Measurements from ENCODE around the gene PFKFB3. TPM values are rescaled to one million over a fixed set of nuclear protein-coding genes. Genes with fewer than 3 reads are reported as not detected.
"Not testable (repeated sequence)": the region's sequence is repeated elsewhere in the genome, so short reads cannot be mapped to it uniquely, and the experiment has no call there.

PFKFB3 gene
- total RNA-seq, 1 donor from 2014 or later, result 9.9 TPM

GRCh38 chr10:6165221-6165725 is 37.5 kb upstream of the PFKFB3 start:
- Histone ChIP-seq H3K27ac (ENCODE audit: low read depth, low read length) (peak overlapping the region; percentile 100), H3K36me3 (ENCODE audit: control insufficient read depth in 3 of 3, insufficient read depth in 3 of 3, low read length in 3 of 3) (peaks cover 0 to 3% (median 2%) of the 10 kb centered on the region in 3 donors), H3K4me3 (ENCODE audit: low read length in 3 of 3) (peak overlapping the region in 2 of 3 donors; percentile 88 to 89), H3K4me1 (ENCODE audit: control insufficient read depth in 3 of 3, insufficient read depth in 3 of 3, low read length in 3 of 3) (peaks cover 23 to 52% (median 38%) of the 10 kb centered on the region in 3 donors), H3K9ac (ENCODE audit: low read depth in 1 of 3, low read length in 3 of 3) (peak overlapping the region in 2 of 3 donors; percentile 26 to 99), H3K27me3 (ENCODE audit: control insufficient read depth in 3 of 3, insufficient read depth in 3 of 3, low read length in 3 of 3) (no peaks in the 10 kb centered on the region), H3K9me3 (ENCODE audit: control insufficient read depth in 3 of 3, low read length in 3 of 3) (no peaks in the 10 kb centered on the region)

GRCh38 chr10:6165933-6166332 is 36.8 kb upstream of the PFKFB3 start:
- not testable (repeated sequence) for H3K36me3 ChIP-seq (ENCODE audit: control insufficient read depth in 3 of 3, insufficient read depth in 3 of 3, low read length in 3 of 3)
- peak overlapping the region; percentile 100 for H3K27ac ChIP-seq (ENCODE audit: low read depth, low read length)

GRCh38 chr10:6167456-6167855 is 35.3 kb upstream of the PFKFB3 start:
- Histone ChIP-seq H3K27me3 (ENCODE audit: control insufficient read depth in 3 of 3, insufficient read depth in 3 of 3, low read length in 3 of 3) (no peaks in the 10 kb centered on the region), H3K27ac (ENCODE audit: low read depth, low read length) (peak overlapping the region; percentile 14), H3K36me3 (ENCODE audit: control insufficient read depth in 3 of 3, insufficient read depth in 3 of 3, low read length in 3 of 3) (peaks cover 0 to 3% (median 2%) of the 10 kb centered on the region in 3 donors), H3K4me3 (ENCODE audit: low read length in 3 of 3) (no peak overlapping the region), H3K4me1 (ENCODE audit: control insufficient read depth in 3 of 3, insufficient read depth in 3 of 3, low read length in 3 of 3) (peaks cover 36 to 64% (median 56%) of the 10 kb centered on the region in 3 donors), H3K9me3 (ENCODE audit: control insufficient read depth in 3 of 3, low read length in 3 of 3) (no peaks in the 10 kb centered on the region), H3K9ac (ENCODE audit: low read depth in 1 of 3, low read length in 3 of 3) (no peak overlapping the region)

More at GRCh38 chr10:6165933-6166332, 36.8 kb upstream of the PFKFB3 start:
- H3K4me3 ChIP-seq (ENCODE audit: low read length in 3 of 3); H3K9me3 ChIP-seq (ENCODE audit: control insufficient read depth in 3 of 3, low read length in 3 of 3); H3K27me3 ChIP-seq (ENCODE audit: control insufficient read depth in 3 of 3, insufficient read depth in 3 of 3, low read length in 3 of 3): not testable (repeated sequence)
- Histone ChIP-seq H3K9ac (ENCODE audit: low read depth in 1 of 3, low read length in 3 of 3) (peak overlapping the region in 1 of 3 donors; percentile 99), H3K4me1 (ENCODE audit: control insufficient read depth in 3 of 3, insufficient read depth in 3 of 3, low read length in 3 of 3) (peaks cover 28 to 52% (median 44%) of the 10 kb centered on the region in 3 donors)

GRCh38 chr10:6168084-6168483 is 34.6 kb upstream of the PFKFB3 start:
- Histone ChIP-seq H3K9me3 (ENCODE audit: control insufficient read depth in 3 of 3, low read length in 3 of 3) (no peaks in the 10 kb centered on the region), H3K4me1 (ENCODE audit: control insufficient read depth in 3 of 3, insufficient read depth in 3 of 3, low read length in 3 of 3) (peaks cover 36 to 65% (median 56%) of the 10 kb centered on the region in 3 donors)

GRCh38 chr10:6170638-6171037 is 32.1 kb upstream of the PFKFB3 start:
- H3K27me3 ChIP-seq (ENCODE audit: control insufficient read depth in 3 of 3, insufficient read depth in 3 of 3, low read length in 3 of 3), result no peaks in the 10 kb centered on the region
- H3K36me3 ChIP-seq (ENCODE audit: control insufficient read depth in 3 of 3, insufficient read depth in 3 of 3, low read length in 3 of 3), result peaks cover 0 to 3% (median 2%) of the 10 kb centered on the region in 3 donors
- no peak overlapping the region for H3K9ac ChIP-seq (ENCODE audit: low read depth in 1 of 3, low read length in 3 of 3)
- no peak overlapping the region for H3K27ac ChIP-seq (ENCODE audit: low read depth, low read length)
- H3K4me3 ChIP-seq (ENCODE audit: low read length in 3 of 3), result no peak overlapping the region
- H3K9me3 ChIP-seq (ENCODE audit: control insufficient read depth in 3 of 3, low read length in 3 of 3), result no peaks in the 10 kb centered on the region
- H3K4me1 ChIP-seq (ENCODE audit: control insufficient read depth in 3 of 3, insufficient read depth in 3 of 3, low read length in 3 of 3), result peaks cover 47 to 76% (median 65%) of the 10 kb centered on the region in 3 donors

More at GRCh38 chr10:6168084-6168483, 34.6 kb upstream of the PFKFB3 start:
- Histone ChIP-seq H3K9ac (ENCODE audit: low read depth in 1 of 3, low read length in 3 of 3) (peak overlapping the region in 1 of 3 donors; percentile 41), H3K4me3 (ENCODE audit: low read length in 3 of 3) (no peak overlapping the region), H3K27me3 (ENCODE audit: control insufficient read depth in 3 of 3, insufficient read depth in 3 of 3, low read length in 3 of 3) (no peaks in the 10 kb centered on the region), H3K36me3 (ENCODE audit: control insufficient read depth in 3 of 3, insufficient read depth in 3 of 3, low read length in 3 of 3) (peaks cover 0 to 3% (median 2%) of the 10 kb centered on the region in 3 donors), H3K27ac (ENCODE audit: low read depth, low read length) (peak overlapping the region; percentile 14)

GRCh38 chr10:6171881-6172695 is 30.6 kb upstream of the PFKFB3 start:
- Histone ChIP-seq H3K27me3 (ENCODE audit: control insufficient read depth in 3 of 3, insufficient read depth in 3 of 3, low read length in 3 of 3) (no peaks in the 10 kb centered on the region), H3K4me1 (ENCODE audit: control insufficient read depth in 3 of 3, insufficient read depth in 3 of 3, low read length in 3 of 3) (peaks cover 60 to 83% (median 78%) of the 10 kb centered on the region in 3 donors), H3K9ac (ENCODE audit: low read depth in 1 of 3, low read length in 3 of 3) (peak overlapping the region; percentile 34 to 81 (median 59)), H3K27ac (ENCODE audit: low read depth, low read length) (peak overlapping the region; percentile 92), H3K36me3 (ENCODE audit: control insufficient read depth in 3 of 3, insufficient read depth in 3 of 3, low read length in 3 of 3) (peaks cover 0 to 2% (median 0%) of the 10 kb centered on the region in 3 donors), H3K4me3 (ENCODE audit: low read length in 3 of 3) (peak overlapping the region; percentile 55 to 66 (median 65)), H3K9me3 (ENCODE audit: control insufficient read depth in 3 of 3, low read length in 3 of 3) (no peaks in the 10 kb centered on the region)

GRCh38 chr10:6173203-6173602 is 29.5 kb upstream of the PFKFB3 start:
- Histone ChIP-seq H3K36me3 (ENCODE audit: control insufficient read depth in 3 of 3, insufficient read depth in 3 of 3, low read length in 3 of 3) (no peaks in the 10 kb centered on the region), H3K9ac (ENCODE audit: low read depth in 1 of 3, low read length in 3 of 3) (peak overlapping the region in 2 of 3 donors; percentile 57 to 79), H3K4me3 (ENCODE audit: low read length in 3 of 3) (peak overlapping the region in 1 of 3 donors; percentile 13), H3K27ac (ENCODE audit: low read depth, low read length) (peak overlapping the region; percentile 92), H3K9me3 (ENCODE audit: control insufficient read depth in 3 of 3, low read length in 3 of 3) (no peaks in the 10 kb centered on the region), H3K4me1 (ENCODE audit: control insufficient read depth in 3 of 3, insufficient read depth in 3 of 3, low read length in 3 of 3) (peaks cover 69 to 82% (median 81%) of the 10 kb centered on the region in 3 donors), H3K27me3 (ENCODE audit: control insufficient read depth in 3 of 3, insufficient read depth in 3 of 3, low read length in 3 of 3) (no peaks in the 10 kb centered on the region)

GRCh38 chr10:6174201-6174874 is 28.4 kb upstream of the PFKFB3 start:
- H3K27ac ChIP-seq (ENCODE audit: low read depth, low read length), result peak overlapping the region; percentile 92
- peaks cover 80 to 87% (median 85%) of the 10 kb centered on the region in 3 donors for H3K4me1 ChIP-seq (ENCODE audit: control insufficient read depth in 3 of 3, insufficient read depth in 3 of 3, low read length in 3 of 3)
- H3K36me3 ChIP-seq (ENCODE audit: control insufficient read depth in 3 of 3, insufficient read depth in 3 of 3, low read length in 3 of 3), result no peaks in the 10 kb centered on the region
- peak overlapping the region in 2 of 3 donors; percentile 42 to 45 for H3K4me3 ChIP-seq (ENCODE audit: low read length in 3 of 3)
- no peaks in the 10 kb centered on the region for H3K27me3 ChIP-seq (ENCODE audit: control insufficient read depth in 3 of 3, insufficient read depth in 3 of 3, low read length in 3 of 3)
- H3K9me3 ChIP-seq (ENCODE audit: control insufficient read depth in 3 of 3, low read length in 3 of 3), result no peaks in the 10 kb centered on the region
- peak overlapping the region; percentile 57 to 79 (median 73) for H3K9ac ChIP-seq (ENCODE audit: low read depth in 1 of 3, low read length in 3 of 3)

- H3K9me3 ChIP-seq (ENCODE audit: control insufficient read depth in 3 of 3, low read length in 3 of 3), result no peaks in the 10 kb centered on the region
- H3K36me3 ChIP-seq (ENCODE audit: control insufficient read depth in 3 of 3, insufficient read depth in 3 of 3, low read length in 3 of 3), result no peaks in the 10 kb centered on the region
- peak overlapping the region in 2 of 3 donors; percentile 17 for H3K4me3 ChIP-seq (ENCODE audit: low read length in 3 of 3)
- H3K27me3 ChIP-seq (ENCODE audit: control insufficient read depth in 3 of 3, insufficient read depth in 3 of 3, low read length in 3 of 3), result no peaks in the 10 kb centered on the region
- peak overlapping the region; percentile 52 to 79 (median 58) for H3K9ac ChIP-seq (ENCODE audit: low read depth in 1 of 3, low read length in 3 of 3)
- H3K27ac ChIP-seq (ENCODE audit: low read depth, low read length), result peak overlapping the region; percentile 92
- H3K4me1 ChIP-seq (ENCODE audit: control insufficient read depth in 3 of 3, insufficient read depth in 3 of 3, low read length in 3 of 3), result peaks cover 77 to 84% (median 81%) of the 10 kb centered on the region in 3 donors
Observed at GRCh38 chr10:6175329-6176055, 27.2 kb upstream of the PFKFB3 start.
